Stimulated activated naive CD8-positive, alpha-beta T cell treated with anti-CD3 and anti-CD28 coated beads, Interleukin-15, Interleukin-2, amounts not matched to agents 100 ng/mL and 50 ng/mL, for 24 hours (primary cell): Measurements from ENCODE around the gene SNX9.

Experiments used
- H3K27ac Mint-ChIP-seq: one replicate; pipeline ENCODE4 v1.8.0; 2021; ENCODE audit warnings: mild to moderate bottlenecking, mixed read lengths
- H3K27me3 Mint-ChIP-seq: one replicate; pipeline ENCODE4 v1.8.0; 2021; ENCODE audit warnings: mixed read lengths
- H3K36me3 Mint-ChIP-seq: one replicate; pipeline ENCODE4 v1.8.0; 2021; ENCODE audit warnings: low read depth, mixed read lengths
- H3K4me1 Mint-ChIP-seq: one replicate; pipeline ENCODE4 v1.8.0; 2021; ENCODE audit warnings: low read depth, mixed read lengths
- H3K4me3 Mint-ChIP-seq: one replicate; pipeline ENCODE4 v1.8.0; 2021; ENCODE audit warnings: mild to moderate bottlenecking, mixed read lengths
- H3K9me3 Mint-ChIP-seq: one replicate; pipeline ENCODE4 v1.8.0; 2021; ENCODE audit warnings: mixed read lengths

The SNX9 gene

DNA sequence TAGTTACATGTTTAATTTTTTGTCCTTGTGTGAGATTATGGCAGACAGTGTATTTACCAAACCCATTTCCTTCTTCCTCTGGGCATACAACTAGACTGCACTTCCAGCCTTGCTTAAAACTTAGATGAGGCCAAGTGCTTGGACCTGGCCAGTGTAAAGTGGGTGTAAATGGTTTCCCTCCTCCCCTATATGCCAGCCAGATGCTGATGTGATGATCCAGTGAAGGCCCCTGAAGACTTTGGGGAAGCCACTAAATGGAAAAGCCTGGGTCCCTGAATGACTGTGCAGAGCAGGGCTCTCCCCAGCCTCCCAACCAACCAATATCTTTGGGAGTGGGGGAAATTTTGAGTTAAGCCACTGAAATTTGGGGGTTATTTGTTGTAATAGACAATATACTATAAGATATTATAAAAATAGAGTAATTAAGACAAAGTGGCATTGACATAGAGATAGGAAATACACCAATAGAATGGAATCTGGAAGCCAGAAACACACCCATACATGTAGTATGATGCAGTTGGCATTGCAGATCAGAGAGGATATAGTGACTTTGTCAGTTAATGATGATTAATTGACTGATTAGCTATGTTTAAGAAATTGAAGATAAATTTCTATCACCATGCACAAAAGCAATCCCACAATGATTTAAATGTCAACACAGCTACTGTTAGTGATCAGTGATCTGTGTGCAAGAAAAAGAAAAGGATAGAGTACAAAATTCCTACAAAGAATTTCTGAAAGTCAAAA is 10.4 kb upstream of the SNX9 start:
- H3K36me3 Mint-ChIP-seq: peaks cover 8% of the 10 kb centered on the region
- H3K27ac Mint-ChIP-seq: peak overlapping the region; percentile 61
- H3K4me3 Mint-ChIP-seq: no peak overlapping the region
- peaks cover 4% of the 10 kb centered on the region for H3K27me3 Mint-ChIP-seq
- H3K4me1 Mint-ChIP-seq: peaks cover 47% of the 10 kb centered on the region
- peaks cover 29% of the 10 kb centered on the region for H3K9me3 Mint-ChIP-seq

DNA sequence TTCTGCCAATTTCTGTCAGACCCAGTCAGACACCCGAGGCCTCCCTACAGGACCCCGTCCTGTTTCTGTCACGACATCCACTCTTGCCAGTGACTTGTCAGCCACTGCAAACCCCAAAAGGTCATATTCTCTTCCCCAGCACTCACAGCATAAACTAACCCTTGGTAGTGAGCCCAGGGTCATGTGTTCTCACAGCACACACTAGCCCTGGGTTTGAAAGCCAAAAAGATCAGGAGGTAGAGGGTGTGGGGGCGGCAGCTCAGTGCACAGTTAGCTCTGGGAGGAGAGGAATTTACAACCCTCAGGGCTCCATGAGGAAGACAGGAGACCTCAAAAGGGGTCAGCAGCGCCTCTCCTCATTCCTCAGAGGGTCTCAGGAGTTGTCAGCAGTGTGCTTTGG is 9.9 kb upstream of the SNX9 start:
- H3K4me3 Mint-ChIP-seq: no peak overlapping the region
- H3K36me3 Mint-ChIP-seq: peaks cover 4% of the 10 kb centered on the region
- H3K9me3 Mint-ChIP-seq: peaks cover 29% of the 10 kb centered on the region
- peaks cover 4% of the 10 kb centered on the region for H3K27me3 Mint-ChIP-seq
- H3K4me1 Mint-ChIP-seq: peaks cover 47% of the 10 kb centered on the region
- H3K27ac Mint-ChIP-seq: peak overlapping the region; percentile 61

DNA sequence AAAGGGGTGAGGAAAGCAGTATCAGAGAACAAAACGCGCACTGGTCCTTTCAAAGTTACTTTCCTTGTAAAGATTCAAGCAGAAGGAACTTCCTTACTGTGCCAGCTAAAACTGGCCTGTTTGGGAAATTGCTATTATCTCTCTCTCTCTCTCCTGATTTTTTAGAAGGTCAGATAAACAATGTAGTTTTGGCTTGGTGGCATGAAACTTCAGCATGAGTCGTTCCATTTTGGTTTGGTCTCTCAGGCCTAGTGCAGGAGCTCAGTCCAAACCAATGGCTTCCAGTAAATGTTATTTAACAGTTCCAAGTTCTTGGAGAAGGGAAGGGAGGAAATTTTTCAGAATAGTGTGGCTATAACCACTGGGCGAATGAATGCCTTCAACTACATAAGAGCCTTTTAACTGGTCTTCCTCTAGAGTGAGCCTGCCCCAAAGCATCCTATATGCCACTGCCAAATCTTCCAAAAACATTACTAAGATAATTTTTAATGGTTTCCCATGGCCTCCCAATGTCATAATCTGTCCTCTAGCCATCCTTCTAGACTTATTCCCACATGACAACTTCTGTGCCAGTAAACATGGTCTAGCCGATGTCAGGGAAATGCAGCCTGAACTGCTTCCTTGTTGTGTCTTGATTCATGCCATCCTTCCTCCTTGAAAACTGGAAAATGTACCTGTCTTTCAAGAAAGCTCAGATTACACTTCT is 9.1 kb upstream of the SNX9 start:
- Mint-ChIP-seq H3K27me3 (peaks cover 4% of the 10 kb centered on the region), H3K9me3 (peaks cover 23% of the 10 kb centered on the region), H3K36me3 (peaks cover 4% of the 10 kb centered on the region), H3K4me1 (peaks cover 47% of the 10 kb centered on the region), H3K27ac (peak overlapping the region; percentile 61), H3K4me3 (no peak overlapping the region)

DNA sequence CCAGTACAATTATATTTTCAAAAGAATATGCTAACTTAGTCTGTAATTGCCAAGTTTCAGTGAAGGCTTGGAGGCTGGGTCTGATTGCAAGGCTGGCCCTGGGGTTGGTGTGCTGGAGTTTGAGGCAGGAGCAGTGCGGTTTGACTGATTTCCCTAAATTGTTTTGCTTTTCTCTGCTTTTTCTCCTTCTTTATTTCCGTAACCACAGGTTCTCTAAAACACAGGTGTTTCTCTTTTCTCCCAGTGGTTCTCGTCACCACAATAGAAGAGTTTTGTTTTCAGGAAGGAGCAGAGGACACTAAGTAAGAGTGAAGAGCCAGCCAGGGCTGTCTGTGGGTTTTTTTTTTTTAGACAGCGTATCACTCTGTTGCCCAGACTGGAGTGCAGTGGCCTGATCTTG is 8.2 kb upstream of the SNX9 start:
- Mint-ChIP-seq H3K4me3 (no peak overlapping the region), H3K27me3 (no peaks in the 10 kb centered on the region), H3K27ac (peak overlapping the region; percentile 66), H3K36me3 (peaks cover 4% of the 10 kb centered on the region), H3K9me3 (peaks cover 13% of the 10 kb centered on the region), H3K4me1 (peaks cover 47% of the 10 kb centered on the region)

DNA sequence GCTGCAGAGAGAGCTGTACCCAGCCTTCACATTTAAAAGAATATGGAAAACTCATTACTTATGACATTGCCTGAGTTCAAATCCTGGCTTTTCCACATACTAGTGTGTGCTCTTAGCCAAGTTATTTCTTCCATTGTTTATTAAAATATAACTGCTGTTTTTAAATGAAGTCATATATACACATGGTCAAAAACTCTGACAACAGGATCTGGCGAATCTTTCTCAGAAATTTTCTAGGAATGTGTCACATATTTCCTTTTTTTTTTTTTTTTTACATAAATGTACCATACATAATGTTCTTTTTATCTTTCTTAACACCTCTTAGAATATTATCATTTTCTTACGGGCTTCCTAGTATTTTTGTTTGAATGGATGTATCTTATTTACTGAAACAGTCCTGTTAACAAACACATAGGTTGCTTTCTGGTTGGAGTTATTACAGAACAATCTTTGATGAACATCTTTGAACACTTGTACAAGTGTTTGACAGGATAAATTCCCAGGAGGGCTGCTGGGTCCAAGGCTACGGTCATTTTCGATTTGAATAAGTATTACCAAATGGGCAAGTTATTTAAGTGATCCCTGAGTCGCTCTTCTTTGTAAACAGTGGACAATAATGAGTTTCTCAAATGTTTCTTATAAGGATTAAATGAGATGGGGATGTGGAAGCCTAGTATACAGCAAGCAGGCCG is 1.6 kb upstream of the SNX9 start:
- Mint-ChIP-seq H3K4me1 (peaks cover 42% of the 10 kb centered on the region), H3K27ac (no peak overlapping the region), H3K9me3 (no peaks in the 10 kb centered on the region), H3K36me3 (peaks cover 18% of the 10 kb centered on the region), H3K27me3 (no peaks in the 10 kb centered on the region), H3K4me3 (peak overlapping the region; percentile 74)

DNA sequence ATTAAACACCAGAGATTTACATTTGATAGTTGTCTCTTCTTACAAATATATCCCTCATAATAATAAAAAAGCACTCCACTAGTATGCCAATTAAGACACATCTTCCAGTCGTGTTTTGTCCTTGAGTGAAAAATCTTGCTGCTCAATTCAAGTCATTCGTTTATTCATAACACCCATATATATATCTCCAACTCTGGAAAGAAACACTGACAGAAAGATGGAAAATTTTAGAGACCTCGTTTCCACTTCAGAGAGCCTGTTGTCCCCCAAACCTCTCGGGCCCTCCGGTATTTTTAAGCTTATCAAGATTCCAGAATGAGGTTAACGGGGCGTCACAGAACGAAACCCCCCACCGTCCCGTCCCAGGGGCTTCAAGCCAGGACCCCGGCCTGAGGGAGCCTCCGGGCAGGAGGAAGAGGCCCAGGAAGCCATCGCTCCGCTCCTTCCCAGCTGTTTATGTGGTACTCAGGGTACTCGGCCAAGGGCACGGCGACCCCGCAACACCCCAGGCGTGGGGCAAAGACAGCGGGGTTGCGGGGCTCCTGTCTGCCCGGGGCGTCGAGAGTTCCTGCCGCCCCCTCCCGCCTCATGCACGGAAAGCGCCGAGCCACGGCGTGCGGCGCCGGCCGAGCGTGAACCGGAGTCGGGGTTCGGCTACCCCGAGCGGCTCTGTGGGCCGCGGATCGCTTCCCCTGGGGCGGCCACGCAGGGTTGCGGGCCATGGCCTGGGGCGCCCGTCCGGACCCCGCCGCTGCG is 623 bp upstream of the SNX9 start:
- H3K36me3 Mint-ChIP-seq: peaks cover 18% of the 10 kb centered on the region
- no peaks in the 10 kb centered on the region for H3K9me3 Mint-ChIP-seq
- H3K27me3 Mint-ChIP-seq: no peaks in the 10 kb centered on the region
- peaks cover 38% of the 10 kb centered on the region for H3K4me1 Mint-ChIP-seq
- peak overlapping the region; percentile 86 for H3K27ac Mint-ChIP-seq
- H3K4me3 Mint-ChIP-seq: peak overlapping the region; percentile 74

DNA sequence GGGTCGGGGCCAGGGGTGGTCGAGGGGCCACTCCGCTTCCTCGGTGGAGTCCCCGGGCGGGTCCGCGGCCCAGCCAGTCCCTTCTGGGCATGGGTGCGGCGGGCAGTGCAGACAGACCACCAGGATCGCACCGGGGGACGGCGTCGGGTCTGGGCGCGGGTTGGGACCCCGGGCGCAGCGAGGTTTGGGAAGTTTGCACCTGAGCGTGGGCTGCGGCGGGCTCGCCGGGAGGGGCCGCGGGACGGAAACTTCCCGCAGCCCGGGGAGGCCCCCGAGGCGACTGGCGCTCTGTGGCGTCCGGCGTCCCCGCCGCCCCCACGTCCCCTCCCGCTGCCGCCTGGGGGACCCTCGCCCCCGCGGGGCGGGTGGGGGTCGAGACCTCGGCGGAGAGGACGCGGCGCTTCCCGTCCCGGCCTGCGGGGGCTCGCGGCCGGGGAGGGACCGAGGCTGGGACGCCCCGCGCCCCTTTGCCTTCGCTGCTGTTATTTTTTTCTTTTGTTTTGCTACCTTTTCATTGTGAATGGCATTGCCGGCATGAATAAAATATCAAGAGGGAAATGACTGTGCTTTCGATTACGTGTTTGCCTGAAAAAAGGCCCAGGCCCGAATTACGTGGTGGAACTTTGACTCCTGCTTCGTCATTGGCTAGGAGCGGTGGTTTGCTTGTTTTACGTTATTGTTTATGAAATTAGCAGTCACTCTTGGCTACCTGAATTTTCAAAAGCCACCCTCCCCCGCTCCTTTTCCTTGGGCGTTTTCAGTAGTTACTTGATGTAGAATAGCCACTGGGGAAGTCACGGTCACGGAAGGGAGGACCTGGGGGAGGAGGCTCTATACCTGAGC is 703 bp downstream of the SNX9 start:
- peaks cover 22% of the 10 kb centered on the region for H3K36me3 Mint-ChIP-seq
- H3K27ac Mint-ChIP-seq: peak overlapping the region; percentile 99
- H3K9me3 Mint-ChIP-seq: no peaks in the 10 kb centered on the region
- H3K4me1 Mint-ChIP-seq: peaks cover 47% of the 10 kb centered on the region
- no peaks in the 10 kb centered on the region for H3K27me3 Mint-ChIP-seq
- H3K4me3 Mint-ChIP-seq: peak overlapping the region; percentile 97

DNA sequence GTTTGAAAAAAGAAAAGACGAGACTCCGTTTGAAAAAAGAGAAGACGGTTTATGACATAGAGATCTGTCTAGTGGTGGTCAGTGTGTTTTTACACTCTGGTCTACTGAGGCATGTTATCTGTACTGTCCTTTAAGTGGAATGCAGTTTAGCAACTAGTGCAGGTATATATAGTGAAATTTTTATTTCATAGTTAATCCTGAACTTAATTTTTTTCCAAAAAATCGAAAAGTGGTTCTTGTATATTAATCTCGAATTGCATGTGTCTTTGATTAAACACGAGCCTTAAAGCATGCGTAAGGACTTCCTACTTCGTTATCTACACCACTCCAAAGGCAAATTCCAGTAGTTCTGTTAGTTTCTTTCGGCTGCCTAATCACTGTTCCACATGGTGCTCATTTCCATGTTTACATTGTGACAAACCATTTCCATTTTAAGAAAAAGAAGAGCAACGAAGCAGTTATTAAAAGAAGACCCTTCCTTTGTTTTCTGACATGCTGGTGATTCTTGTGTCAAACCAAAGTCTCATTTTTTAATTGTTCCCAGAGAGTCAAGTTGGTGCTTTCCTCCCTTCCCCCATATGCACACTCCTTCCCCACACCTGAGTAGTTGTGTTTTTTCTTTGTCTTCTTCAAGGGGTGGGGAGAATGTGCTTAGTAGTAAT is 2.3 kb downstream of the SNX9 start:
- Mint-ChIP-seq H3K9me3 (no peaks in the 10 kb centered on the region), H3K4me3 (peak overlapping the region; percentile 97), H3K4me1 (peaks cover 63% of the 10 kb centered on the region), H3K27me3 (no peaks in the 10 kb centered on the region), H3K27ac (peak overlapping the region; percentile 99), H3K36me3 (peaks cover 38% of the 10 kb centered on the region)

DNA sequence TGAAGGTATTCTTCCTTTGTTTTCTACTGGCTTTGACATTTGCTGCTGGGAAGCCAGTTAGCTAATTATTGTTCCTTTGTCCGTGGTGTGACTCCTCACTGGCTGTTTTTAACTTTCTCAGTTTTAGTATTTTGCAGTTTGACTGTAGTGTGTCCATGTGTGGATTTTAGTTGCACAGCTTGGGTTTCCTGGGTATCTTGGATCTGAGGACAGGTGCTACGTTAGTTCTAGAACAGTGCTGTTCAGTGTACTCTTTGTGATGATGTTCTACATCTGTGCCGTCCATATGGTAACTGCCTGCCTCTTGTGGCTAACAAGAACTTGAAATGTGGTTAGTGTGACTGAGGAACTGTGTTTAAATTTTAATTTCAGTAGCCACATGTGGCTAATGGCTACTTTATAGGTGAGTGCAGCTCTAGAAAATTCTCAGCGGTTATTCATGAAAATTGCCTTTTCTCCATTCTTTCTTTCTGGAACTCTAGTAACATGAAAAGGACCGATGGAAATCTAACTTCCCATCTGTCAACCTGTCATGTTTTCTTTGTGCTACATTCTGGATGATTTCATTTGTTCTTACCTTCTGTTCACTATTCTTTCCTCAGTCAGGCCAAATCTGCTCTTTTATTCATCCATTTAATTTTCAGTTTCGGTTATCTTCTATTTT is 7.4 kb downstream of the SNX9 start:
- peak overlapping the region; percentile 90 for H3K27ac Mint-ChIP-seq
- H3K9me3 Mint-ChIP-seq: peaks cover 14% of the 10 kb centered on the region
- H3K36me3 Mint-ChIP-seq: peaks cover 67% of the 10 kb centered on the region
- H3K27me3 Mint-ChIP-seq: no peaks in the 10 kb centered on the region
- peaks cover 79% of the 10 kb centered on the region for H3K4me1 Mint-ChIP-seq
- H3K4me3 Mint-ChIP-seq: peak overlapping the region; percentile 75

DNA sequence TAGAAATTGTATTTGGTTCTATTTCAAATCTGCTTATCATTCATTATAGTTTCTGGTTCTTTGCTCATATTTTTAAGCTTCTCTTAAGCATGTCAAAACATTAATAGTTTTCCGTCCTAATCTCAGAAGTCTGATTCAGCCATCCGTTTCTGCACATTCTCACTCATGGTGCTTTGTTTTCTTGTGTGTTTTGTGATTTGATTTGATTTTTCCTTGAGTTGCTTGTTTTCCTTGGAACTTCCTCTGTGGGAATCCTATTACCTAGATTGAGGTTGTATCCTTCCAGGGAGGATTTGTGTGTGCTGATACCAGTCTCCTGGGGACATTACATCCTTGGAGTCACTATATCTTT is 7.9 kb downstream of the SNX9 start:
- Mint-ChIP-seq H3K27ac (peak overlapping the region; percentile 90), H3K4me1 (peaks cover 80% of the 10 kb centered on the region), H3K36me3 (peaks cover 69% of the 10 kb centered on the region), H3K4me3 (peak overlapping the region; percentile 75), H3K9me3 (peaks cover 17% of the 10 kb centered on the region), H3K27me3 (no peaks in the 10 kb centered on the region)

DNA sequence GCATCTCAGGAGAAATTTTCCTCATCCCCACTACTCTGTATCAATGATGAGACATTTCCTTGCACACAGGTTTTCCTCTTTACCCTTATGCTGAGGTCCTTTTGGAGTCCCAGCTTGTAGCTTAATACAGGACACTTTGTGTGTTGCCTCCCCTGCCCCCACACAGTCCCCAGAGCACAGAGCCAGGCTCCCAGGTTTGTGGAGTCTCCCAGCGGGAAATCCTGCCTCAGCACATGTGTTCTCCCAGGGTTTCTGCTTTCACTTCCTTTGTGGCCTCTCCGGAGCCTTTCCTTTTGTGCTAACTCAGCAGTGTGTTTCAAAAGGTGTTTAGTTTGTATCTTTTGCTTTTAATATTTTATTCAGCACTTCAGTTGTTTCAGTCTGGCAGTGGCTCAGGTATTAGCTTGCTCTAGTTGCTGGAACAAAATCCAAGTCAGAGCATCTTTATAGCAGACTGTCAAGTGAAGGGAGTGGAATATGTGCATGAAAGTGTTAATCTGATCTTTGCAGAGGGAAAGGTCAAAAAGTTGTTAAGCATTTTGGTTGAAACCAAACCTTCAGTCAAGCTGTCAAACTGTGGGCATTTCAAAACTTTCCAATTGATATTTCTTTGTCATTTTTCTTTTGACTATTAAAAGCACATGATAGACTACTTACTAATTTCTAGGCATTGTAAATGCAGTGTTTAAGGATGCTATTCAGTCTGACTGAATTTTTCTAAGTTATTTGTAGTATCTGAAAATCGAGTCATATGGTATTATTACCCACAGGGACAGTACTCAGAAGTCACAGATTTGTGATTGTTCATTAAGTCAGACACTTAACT is 8.6 kb downstream of the SNX9 start:
- H3K4me3 Mint-ChIP-seq: peak overlapping the region; percentile 75
- H3K36me3 Mint-ChIP-seq: peaks cover 73% of the 10 kb centered on the region

DNA sequence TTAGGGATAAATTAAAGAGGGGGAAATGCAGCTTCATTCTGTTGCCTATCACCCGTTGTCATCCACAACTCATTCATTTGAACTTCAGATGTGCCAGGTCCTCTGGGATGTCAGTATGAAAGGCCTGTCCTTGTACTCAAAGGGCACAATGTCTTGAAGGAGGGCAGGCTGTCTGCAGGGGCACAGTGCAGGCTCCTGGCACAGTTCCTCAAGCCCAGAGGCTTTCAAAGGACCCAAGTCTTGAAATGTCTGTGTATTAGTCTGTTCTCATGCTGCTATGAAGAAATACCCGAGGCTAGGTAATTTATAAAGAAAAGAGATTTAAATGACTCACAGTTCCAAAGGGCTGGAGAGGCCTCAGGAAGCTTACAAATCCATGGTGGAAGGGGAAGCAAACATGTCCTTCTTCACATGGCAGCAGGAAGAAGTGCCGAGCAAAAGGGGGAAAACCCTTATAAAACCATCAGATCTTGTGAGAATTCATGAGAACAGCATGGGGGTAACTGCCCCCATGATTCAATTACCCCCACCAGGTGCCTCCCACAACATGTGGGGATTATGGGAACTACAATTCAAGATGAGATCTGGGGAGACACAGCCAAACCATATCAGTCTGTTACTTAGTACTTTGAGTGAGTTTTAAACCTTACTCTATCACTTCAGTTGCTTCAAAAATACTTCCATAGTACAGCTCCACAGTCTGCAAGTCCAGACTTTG is 9.4 kb downstream of the SNX9 start:
- Mint-ChIP-seq H3K27ac (peak overlapping the region; percentile 90), H3K4me3 (peak overlapping the region; percentile 75), H3K27me3 (no peaks in the 10 kb centered on the region), H3K36me3 (peaks cover 81% of the 10 kb centered on the region), H3K9me3 (peaks cover 20% of the 10 kb centered on the region), H3K4me1 (peaks cover 89% of the 10 kb centered on the region)

More for the DNA sequence above, 8.6 kb downstream of the SNX9 start:
- peaks cover 20% of the 10 kb centered on the region for H3K9me3 Mint-ChIP-seq
- H3K4me1 Mint-ChIP-seq: peaks cover 84% of the 10 kb centered on the region
- H3K27me3 Mint-ChIP-seq: no peaks in the 10 kb centered on the region
- peak overlapping the region; percentile 90 for H3K27ac Mint-ChIP-seq
